ENCODE measurements around the gene IL20. TPM values are rescaled to one million over a fixed set of nuclear protein-coding genes. Genes with fewer than 3 reads are reported as not detected.

IL20 gene
- total and polyA plus RNA-seq, 2 of the 8 experiments (the other 6 are each of a cell fraction or from before 2014, with no cell fraction given): not detected

- no peak for FAIRE-seq
- TF ChIP-seq SIN3A (conservative IDR thresholded peaks at IDR 0.05 in 1 of 2, IDR thresholded peaks at IDR 0.05 in 1 of 2; ENCODE audit: low read depth in 1 of 2, low read length in 2 of 2): no peak
- no peak for TF ChIP-seq RAD21 (IDR thresholded peaks at IDR 0.05 in 1 of 2, conservative IDR thresholded peaks at IDR 0.05 in 1 of 2; ENCODE audit: low read depth in 2 of 2, low read length in 2 of 2)
- TF ChIP-seq E2F6 (IDR thresholded peaks at IDR 0.05): no peak
- TF ChIP-seq MAFK (IDR thresholded peaks at IDR 0.05; ENCODE audit: low read depth, low read length): no peak
- no peak for TF ChIP-seq POLR2A (IDR thresholded peaks at IDR 0.05; ENCODE audit: control extremely low read depth in 1 of 2, low read depth in 2 of 2, low read length in 2 of 2)
- no peak for TF ChIP-seq RNF2 (IDR thresholded peaks at IDR 0.05; ENCODE audit: borderline replicate concordance, low read depth, low read length, missing control alignments, poor library complexity, severe bottlenecking)
- TF ChIP-seq CHD2 (IDR thresholded peaks at IDR 0.05; ENCODE audit: low read length): no peak
- no peak for TF ChIP-seq TEAD4 (IDR thresholded peaks at IDR 0.05; ENCODE audit: low read depth, low read length)
- Histone ChIP-seq H3K79me2 (ENCODE audit: control insufficient read depth in 1 of 2, insufficient read depth in 2 of 2, low read length in 2 of 2) (no peaks in the 10 kb centered on the region), H2BK5ac (ENCODE audit: low read depth, low read length) (no peak overlapping the region), H3K79me1 (ENCODE audit: low read depth, low read length) (no peaks in the 10 kb centered on the region), H3K27ac (ENCODE audit: low read depth, low read length) (no peak overlapping the region), H4K20me1 (replicated peaks in 1 of 2; ENCODE audit: control insufficient read depth in 1 of 2, insufficient read depth in 2 of 2, low read length in 2 of 2) (peaks cover 0 to 2% of the 10 kb centered on the region in 2 experiments), H3K4me2 (ENCODE audit: insufficient read depth in 1 of 2, low read depth in 2 of 2, low read length in 2 of 2) (no peak overlapping the region), H2BK15ac (ENCODE audit: low read length) (no peak overlapping the region), H3K4ac (replicated peaks; ENCODE audit: insufficient read length, low read depth, low read length) (no peak overlapping the region), H4K8ac (ENCODE audit: extremely low read depth, insufficient read depth, low read length) (no peak overlapping the region), H2AK5ac (ENCODE audit: low read depth, low read length) (no peak overlapping the region), H3K14ac (ENCODE audit: insufficient read length) (no peak overlapping the region), H3K18ac (ENCODE audit: extremely low read depth, low read length) (no peak overlapping the region), H4K91ac (replicated peaks; ENCODE audit: insufficient read length, low read length) (no peak overlapping the region), H3K9me3 (ENCODE audit: insufficient read depth in 2 of 2, low read depth in 1 of 2, low read length in 1 of 2) (no peaks in the 10 kb centered on the region), H3K56ac (replicated peaks; ENCODE audit: insufficient read length, low read depth, low read length) (no peak overlapping the region), H3K23ac (ENCODE audit: insufficient read length) (no peak overlapping the region), H3K23me2 (ENCODE audit: low read depth, low read length) (no peaks in the 10 kb centered on the region), H2BK20ac (ENCODE audit: low read length) (no peak overlapping the region), H3K36me3 (ENCODE audit: control insufficient read depth in 2 of 4, insufficient read depth in 4 of 4, low read length in 3 of 4) (no peaks in the 10 kb centered on the region), H3K9ac (replicated peaks in 1 of 4; ENCODE audit: extremely low read depth in 1 of 4, low read depth in 3 of 4, low read length in 3 of 4) (no peak overlapping the region), H3K4me3 (ENCODE audit: extremely low read depth in 1 of 4, insufficient read depth in 2 of 4, low read depth in 3 of 4, low read length in 4 of 4) (no peak overlapping the region), H3K4me1 (replicated peaks in 1 of 4; ENCODE audit: control insufficient read depth in 3 of 4, insufficient read depth in 4 of 4, low read length in 3 of 4) (no peaks in the 10 kb centered on the region), H3K27me3 (replicated peaks in 1 of 4; ENCODE audit: control insufficient read depth in 3 of 4, extremely low read depth in 1 of 4, insufficient read depth in 3 of 4, low read length in 3 of 4) (no peaks in the 10 kb centered on the region), H2AFZ (ENCODE audit: low read length) (no peak overlapping the region), H2BK120ac (replicated peaks; ENCODE audit: low read depth, low read length) (no peak overlapping the region), H4K5ac (ENCODE audit: insufficient read length, low read depth, low read length) (no peak overlapping the region), H2BK12ac (ENCODE audit: low read depth, low read length) (no peak overlapping the region)
- 95% methylated on average over 2 of the region's 2 CpGs; no CpG with 5 or more reads in 1 of the 2 experiments for WGBS, 2 experiments (ENCODE audit: extremely low coverage in 1 of 2, insufficient coverage in 1 of 2, insufficient read length in 1 of 2, insufficient replicate concordance in 2 of 2, low coverage in 1 of 2, low lambda C conversion rate in 2 of 2, missing lambda C conversion rate in 1 of 2)
- POLR2A ChIA-PET (ENCODE audit: partially characterized antibody): no interaction called here
- DNase-seq (ENCODE audit: low read depth in 1 of 2, low spot score in 2 of 2): no peak
- CTCF ChIA-PET (ENCODE audit: partially characterized antibody): interaction anchor here (0.6 to 3.5 kb wide), 11 partner anchors 8 to 202 kb away, joined by 3 to 16 read pairs (median 8); no protein-coding TSS in a partner anchor
These were observed 32.2 kb upstream of the IL20 start for GRCh38 chr1:206833106-206833680.

All from H1 (cell line).